Small intestine (tissue), 7 donors: ENCODE results near the gene ZBTB37. TPM values are rescaled to one million over a fixed set of nuclear protein-coding genes. Genes with fewer than 3 reads are reported as not detected.
"Not testable (repeated sequence)": the region's sequence is repeated elsewhere in the genome, so short reads cannot be mapped to it uniquely, and the experiment has no call there.

Source experiments
- DNase-seq, 2 donors: peaks; one replicate each; pipeline versions ENCODE4 v3.0.0 to v3.0.0-alpha.2; 2013
- FAIRE-seq: peaks from 2 replicates; lab custom pipeline; 2012; peaks lifted over from hg19 to GRCh38; lab: Jason Lieb, UNC
- H3K27ac ChIP-seq, 3 donors: one replicate each; pipeline ENCODE4 v1.5.1; 2013; ENCODE audit warnings: low read length in 2 of 3, mild to moderate bottlenecking in 2 of 3, control low read depth in 1 of 3, inconsistent platforms in 1 of 3, low read depth in 1 of 3, moderate library complexity in 1 of 3
- H3K27me3 ChIP-seq, 3 donors: one replicate each; pipeline ENCODE4 v1.6.1; 2013; ENCODE audit warnings: low read length in 3 of 3, inconsistent platforms in 1 of 3; ENCODE audit not compliant: control insufficient read depth in 3 of 3, insufficient read depth in 3 of 3
- H3K36me3 ChIP-seq, 3 donors: one replicate each; pipeline ENCODE4 v1.6.1; 2013; ENCODE audit warnings: low read length in 3 of 3, inconsistent platforms in 1 of 3, low read depth in 1 of 3, mild to moderate bottlenecking in 1 of 3, moderate library complexity in 1 of 3; ENCODE audit not compliant: control insufficient read depth in 3 of 3, insufficient read depth in 2 of 3
- H3K4me1 ChIP-seq, 3 donors: one replicate each; pipeline ENCODE4 v1.6.1; 2013; ENCODE audit warnings: low read length in 2 of 3, inconsistent platforms in 1 of 3, low read depth in 1 of 3, mild to moderate bottlenecking in 1 of 3, moderate library complexity in 1 of 3; ENCODE audit not compliant: control insufficient read depth in 3 of 3, insufficient read depth in 2 of 3
- H3K4me3 ChIP-seq, 3 donors: one replicate each; pipeline ENCODE4 v1.5.1; 2013; ENCODE audit warnings: low read length in 3 of 3, control low read depth in 1 of 3, inconsistent platforms in 1 of 3, low read depth in 1 of 3, mild to moderate bottlenecking in 1 of 3, moderate library complexity in 1 of 3
- H3K9me3 ChIP-seq, 2 donors: one replicate each; pipeline ENCODE4 v1.6.1; 2013; ENCODE audit warnings: low read depth in 1 of 2, low read length in 1 of 2; ENCODE audit not compliant: control insufficient read depth in 2 of 2, insufficient read depth in 1 of 2
- WGBS, 3 donors: extraction: QIAGEN DNeasy Blood & Tissue Kit; methylation state at CpG; one replicate each; pipeline ENCODE4 v1.1.7; 2013; 5-methylcytosine and 5-hydroxymethylcytosine counted together
- polyA plus RNA-seq, 4 donors: library from polyadenylated mRNA; stranded (reverse) in 3 of 4; unstranded in 1 of 4; fragments of 200-250 nt in 3 of 4; fragments of 120-200 nt in 1 of 4; gene quantifications; one replicate each; pipeline versions ENCODE4 v1.2.1 to v1.2.3, GENCODE V29; 2013
- donor health status: healthy with polysubstance abuse.
- donor health status: control.
- donor health status: control.
- donor health status: Bipolar disorder and iron deficiency.
- donor health status: healthy.

Gene ZBTB37
- polyA plus RNA-seq, 4 donors, result 0.22 to 3.9 (median 0.69) TPM

DNA sequence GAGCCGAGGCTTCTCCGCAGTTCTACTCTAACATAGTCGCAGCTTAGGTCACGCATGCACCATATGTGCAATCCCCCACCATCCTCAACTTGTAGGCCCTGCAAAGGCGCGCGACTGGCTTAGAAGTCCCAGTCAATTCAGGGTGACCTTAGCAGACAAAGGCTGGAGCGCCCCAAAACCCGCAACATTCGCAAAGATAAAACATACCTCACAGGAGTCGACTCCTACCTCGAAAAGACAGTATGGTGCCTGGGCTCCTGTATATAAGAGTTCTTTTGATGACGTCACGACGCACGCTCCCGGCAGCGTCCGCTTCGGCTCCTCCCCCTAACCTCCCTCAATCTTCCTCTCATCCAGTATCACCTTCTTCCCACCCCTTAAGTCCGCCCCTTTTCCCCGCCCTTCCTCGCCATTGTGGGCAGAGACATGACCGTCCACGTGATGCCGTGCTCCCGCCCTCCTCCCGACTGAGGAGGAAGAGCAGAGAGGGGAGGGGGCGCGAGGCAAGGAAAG lies 371 bp upstream of the ZBTB37 start, which contains the start of gene GAS5:
GAS5 (minus strand) TSS at position 237 of the 513 bp plus-strand sequence.
- peaks cover 3 to 17% (median 10%) of the 10 kb centered on the region in 3 donors for H3K4me1 ChIP-seq
- H3K4me3 ChIP-seq, result peak within 1 kb of the TSS; percentile 71 to 94 (median 79)
- no peaks in the 10 kb centered on the region for H3K27me3 ChIP-seq
- 0 to 1% (median 0%) methylated on average over 22 to 30 of the region's 30 CpGs for WGBS, 3 donors
- FAIRE-seq (no peak), DNase-seq (peak; percentile 100)
- no peaks in the 10 kb centered on the region for H3K9me3 ChIP-seq
- peak within 1 kb of the TSS; percentile 97 to 99 (median 98) for H3K27ac ChIP-seq
- peaks cover 2 to 23% (median 13%) of the 10 kb centered on the region in 3 donors for H3K36me3 ChIP-seq

DNA sequence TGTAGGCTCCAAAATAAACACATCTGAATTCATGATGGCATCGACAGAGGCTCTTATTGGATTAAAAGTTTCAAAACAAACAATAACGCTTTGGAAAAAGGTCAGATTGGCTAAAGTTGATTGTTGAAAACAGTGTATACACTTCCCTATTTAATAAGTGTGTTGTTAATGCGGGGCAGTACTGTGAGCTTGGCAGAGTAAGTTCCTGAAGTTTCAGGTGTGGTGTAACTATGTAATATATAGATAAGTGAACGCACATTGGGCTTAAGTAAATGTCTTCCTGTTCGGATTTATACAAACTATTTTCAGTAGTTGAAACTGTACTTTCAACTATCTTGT lies 810 bp downstream of the ZBTB37 start:
- FAIRE-seq, result no peak
- H3K4me3 ChIP-seq, result peak overlapping the region; percentile 71 to 94 (median 79)
- H3K27me3 ChIP-seq, result no peaks in the 10 kb centered on the region
- peaks cover 3 to 17% (median 10%) of the 10 kb centered on the region in 3 donors for H3K4me1 ChIP-seq
- no peak for DNase-seq
- WGBS, 3 donors, result 1 to 2% (median 1%) methylated on average over 5 of the region's 5 CpGs
- no peaks in the 10 kb centered on the region for H3K9me3 ChIP-seq
- H3K36me3 ChIP-seq, result peaks cover 2 to 19% (median 4%) of the 10 kb centered on the region in 3 donors
- peak overlapping the region; percentile 97 to 99 (median 98) for H3K27ac ChIP-seq

DNA sequence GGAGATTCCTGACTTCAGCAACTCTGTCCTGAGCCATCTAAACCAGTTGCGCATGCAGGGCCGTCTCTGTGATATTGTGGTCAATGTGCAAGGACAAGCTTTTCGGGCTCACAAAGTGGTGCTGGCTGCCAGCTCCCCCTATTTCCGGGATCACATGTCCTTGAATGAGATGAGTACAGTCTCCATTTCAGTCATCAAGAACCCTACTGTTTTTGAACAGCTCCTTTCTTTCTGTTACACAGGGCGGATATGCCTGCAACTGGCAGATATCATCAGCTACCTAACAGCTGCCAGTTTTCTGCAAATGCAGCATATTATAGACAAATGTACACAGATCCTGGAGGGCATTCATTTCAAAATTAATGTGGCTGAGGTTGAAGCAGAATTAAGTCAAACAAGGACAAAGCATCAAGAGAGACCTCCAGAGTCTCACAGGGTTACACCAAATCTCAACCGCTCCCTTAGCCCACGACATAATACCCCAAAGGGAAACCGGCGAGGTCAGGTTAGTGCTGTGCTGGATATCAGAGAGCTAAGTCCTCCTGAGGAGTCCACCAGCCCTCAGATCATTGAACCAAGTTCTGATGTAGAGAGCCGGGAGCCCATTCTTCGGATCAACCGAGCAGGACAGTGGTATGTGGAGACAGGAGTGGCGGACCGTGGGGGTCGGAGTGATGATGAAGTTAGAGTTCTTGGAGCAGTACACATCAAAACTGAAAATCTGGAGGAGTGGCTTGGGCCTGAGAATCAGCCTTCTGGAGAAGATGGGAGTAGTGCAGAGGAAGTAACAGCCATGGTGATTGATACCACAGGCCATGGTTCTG lies 2.3 kb downstream of the ZBTB37 start:
- H3K4me1 ChIP-seq, result peaks cover 3 to 17% (median 8%) of the 10 kb centered on the region in 3 donors
- FAIRE-seq (no peak), DNase-seq (peak; percentile 24 to 75)
- peaks cover 0 to 19% (median 3%) of the 10 kb centered on the region in 3 donors for H3K36me3 ChIP-seq
- peaks cover 0 to 2% of the 10 kb centered on the region in 2 donors for H3K9me3 ChIP-seq
- H3K4me3 ChIP-seq, result no peak overlapping the region
- H3K27me3 ChIP-seq, result no peaks in the 10 kb centered on the region
- peak overlapping the region; percentile 13 to 98 (median 83) for H3K27ac ChIP-seq
- WGBS, 3 donors, result 62 to 71% (median 68%) methylated on average over 15 of the region's 15 CpGs

DNA sequence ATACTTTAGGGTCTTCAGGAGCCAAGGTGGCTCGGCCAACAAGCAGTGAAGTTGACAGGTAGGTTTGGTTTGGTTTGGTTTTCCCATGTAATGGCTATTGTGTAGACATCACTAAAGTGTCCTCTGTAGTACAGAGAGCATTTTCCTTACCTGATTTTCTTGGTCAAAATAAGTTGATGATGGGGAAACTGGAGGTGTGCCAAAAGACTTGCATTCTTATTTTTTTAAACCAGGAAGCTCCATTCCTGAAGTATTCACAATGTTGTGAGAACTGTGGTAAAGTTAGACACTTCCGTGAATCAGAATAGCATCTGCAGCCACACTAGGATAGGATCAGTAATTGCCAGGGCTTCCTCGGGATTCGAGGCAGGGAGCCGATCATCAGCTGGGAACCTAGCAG lies 2.9 kb downstream of the ZBTB37 start:
- FAIRE-seq (no peak), DNase-seq (no peak)
- Histone ChIP-seq H3K4me1 (peaks cover 3 to 11% (median 6%) of the 10 kb centered on the region in 3 donors), H3K27me3 (no peaks in the 10 kb centered on the region), H3K36me3 (peaks cover 0 to 23% (median 0%) of the 10 kb centered on the region in 3 donors), H3K4me3 (no peak overlapping the region), H3K27ac (peak overlapping the region in 1 of 3 donors; percentile 83), H3K9me3 (peaks cover 0 to 2% of the 10 kb centered on the region in 2 donors)
- WGBS, 3 donors, result 87 to 92% (median 91%) methylated on average over 5 of the region's 5 CpGs

DNA sequence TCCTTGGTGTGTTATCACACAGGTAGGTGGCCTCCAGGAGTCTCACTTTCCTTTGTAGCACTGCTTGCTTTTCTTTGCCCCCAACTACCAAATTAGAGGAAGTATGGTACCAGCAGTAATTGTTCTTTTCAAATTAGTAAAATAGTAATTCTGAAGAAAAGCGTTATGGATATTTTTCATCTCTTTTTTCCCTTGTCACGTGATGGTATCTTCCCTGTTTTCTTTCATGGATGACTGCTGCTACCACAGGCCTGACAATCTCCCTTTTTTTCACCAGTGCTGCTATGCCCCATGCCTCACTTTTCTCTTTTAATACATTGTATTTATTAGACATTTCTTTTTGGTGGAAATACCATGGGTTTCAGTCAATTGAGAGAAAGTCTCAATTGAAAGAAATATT lies 3.3 kb downstream of the ZBTB37 start:
- H3K9me3 ChIP-seq, result peaks cover 0 to 2% of the 10 kb centered on the region in 2 donors

DNA sequence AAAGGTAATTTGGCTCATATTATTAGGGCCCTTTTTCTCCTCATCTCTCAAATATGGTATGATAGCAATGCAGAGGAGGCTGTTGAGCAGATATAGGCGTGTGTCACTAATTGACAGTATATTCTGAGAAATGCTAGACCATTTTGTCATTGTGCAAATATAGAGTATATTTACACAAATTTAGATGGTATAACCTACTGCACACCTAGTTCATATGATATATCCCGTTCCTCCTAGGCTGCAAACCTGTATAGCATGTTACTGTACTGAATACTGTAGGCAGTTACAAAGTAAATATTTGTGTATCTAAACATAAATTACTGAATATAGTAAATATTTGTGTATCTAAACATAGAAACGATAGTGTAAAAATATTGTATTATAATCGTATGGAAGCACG lies 8.6 kb downstream of the ZBTB37 start:
- WGBS, 3 donors, result 85 to 93% (median 90%) methylated on average over 5 of the region's 5 CpGs
- DNase-seq (no peak), FAIRE-seq (no peak)
- Histone ChIP-seq H3K27ac (no peak overlapping the region), H3K9me3 (peaks cover 0 to 2% of the 10 kb centered on the region in 2 donors), H3K4me3 (no peak overlapping the region), H3K27me3 (no peaks in the 10 kb centered on the region), H3K36me3 (peaks cover 0 to 14% (median 0%) of the 10 kb centered on the region in 3 donors), H3K4me1 (no peaks in the 10 kb centered on the region)

More for the DNA sequence above, 3.3 kb downstream of the ZBTB37 start:
- 74 to 96% (median 85%) methylated on average over 2 of the region's 2 CpGs for WGBS, 3 donors
- no peaks in the 10 kb centered on the region for H3K27me3 ChIP-seq
- no peak overlapping the region for H3K4me3 ChIP-seq
- peaks cover 3 to 11% (median 4%) of the 10 kb centered on the region in 3 donors for H3K4me1 ChIP-seq
- H3K36me3 ChIP-seq, result peaks cover 0 to 23% (median 0%) of the 10 kb centered on the region in 3 donors
- no peak for FAIRE-seq
- H3K27ac ChIP-seq, result no peak overlapping the region
- no peak for DNase-seq

DNA sequence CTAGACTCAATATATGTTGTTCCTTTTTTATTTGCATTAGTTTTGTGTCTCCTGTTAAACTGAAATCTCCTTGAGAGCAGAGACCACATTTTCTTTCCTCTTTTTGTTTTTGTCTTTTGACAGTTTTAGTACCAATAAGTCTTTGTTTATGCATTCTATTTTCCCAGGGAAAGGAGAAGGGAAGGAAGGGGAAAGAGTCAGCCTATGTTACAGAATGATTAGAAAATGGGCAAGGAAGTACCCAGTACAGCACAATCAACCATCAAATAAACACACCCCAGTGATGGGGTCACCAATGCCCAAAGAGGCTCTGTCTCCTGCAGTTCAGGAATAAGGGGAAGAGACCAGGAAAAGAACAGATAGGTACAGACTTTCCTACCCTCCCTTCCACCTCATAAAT lies 10.1 kb downstream of the ZBTB37 start:
- Histone ChIP-seq H3K4me3 (no peak overlapping the region), H3K27ac (no peak overlapping the region), H3K27me3 (no peaks in the 10 kb centered on the region), H3K9me3 (peaks cover 0 to 2% of the 10 kb centered on the region in 2 donors), H3K4me1 (no peaks in the 10 kb centered on the region), H3K36me3 (peaks cover 0 to 14% (median 0%) of the 10 kb centered on the region in 3 donors)
- FAIRE-seq, result no peak
- DNase-seq, result no peak

DNA sequence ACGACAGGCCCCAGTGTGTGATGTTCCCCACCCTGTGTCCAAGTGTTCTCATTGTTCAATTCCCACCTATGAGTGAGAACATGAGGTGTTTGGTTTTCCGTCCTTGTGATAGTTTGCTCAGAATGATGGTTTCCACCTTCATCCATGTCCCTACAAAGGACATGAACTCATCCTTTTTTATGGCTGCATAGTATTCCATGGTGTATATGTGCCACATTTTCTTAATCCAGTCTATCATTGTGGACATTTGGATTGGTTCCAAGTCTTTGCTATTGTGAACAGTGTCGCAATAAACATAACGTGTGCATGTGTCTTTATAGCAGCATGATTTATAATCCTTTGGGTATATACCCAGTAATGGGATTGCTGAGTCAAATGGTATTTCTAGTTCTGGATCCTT lies 12.9 kb downstream of the ZBTB37 start:
- H3K9me3 ChIP-seq, DNase-seq, FAIRE-seq, H3K4me1 ChIP-seq, H3K4me3 ChIP-seq, H3K27ac ChIP-seq, H3K27me3 ChIP-seq: not testable (repeated sequence)
- 72 to 84% (median 84%) methylated on average over 4 of the region's 4 CpGs for WGBS, 3 donors
- H3K36me3 ChIP-seq, result peaks cover 0 to 16% (median 3%) of the 10 kb centered on the region in 3 donors
